GM12873 (cell line): ENCODE results near the gene SCMH1.

ENCODE experiments used
- TF ChIP-seq, protein P1 (sequence below): IDR thresholded peaks from 2 replicates; pipeline ENCODE4 v1.5.1; 2012; ENCODE audit warnings: low read depth, mild to moderate bottlenecking, moderate library complexity, low read length, control low read depth; ENCODE audit not compliant: insufficient read depth; ENCODE audit errors: missing control alignments

Gene SCMH1

DNA sequence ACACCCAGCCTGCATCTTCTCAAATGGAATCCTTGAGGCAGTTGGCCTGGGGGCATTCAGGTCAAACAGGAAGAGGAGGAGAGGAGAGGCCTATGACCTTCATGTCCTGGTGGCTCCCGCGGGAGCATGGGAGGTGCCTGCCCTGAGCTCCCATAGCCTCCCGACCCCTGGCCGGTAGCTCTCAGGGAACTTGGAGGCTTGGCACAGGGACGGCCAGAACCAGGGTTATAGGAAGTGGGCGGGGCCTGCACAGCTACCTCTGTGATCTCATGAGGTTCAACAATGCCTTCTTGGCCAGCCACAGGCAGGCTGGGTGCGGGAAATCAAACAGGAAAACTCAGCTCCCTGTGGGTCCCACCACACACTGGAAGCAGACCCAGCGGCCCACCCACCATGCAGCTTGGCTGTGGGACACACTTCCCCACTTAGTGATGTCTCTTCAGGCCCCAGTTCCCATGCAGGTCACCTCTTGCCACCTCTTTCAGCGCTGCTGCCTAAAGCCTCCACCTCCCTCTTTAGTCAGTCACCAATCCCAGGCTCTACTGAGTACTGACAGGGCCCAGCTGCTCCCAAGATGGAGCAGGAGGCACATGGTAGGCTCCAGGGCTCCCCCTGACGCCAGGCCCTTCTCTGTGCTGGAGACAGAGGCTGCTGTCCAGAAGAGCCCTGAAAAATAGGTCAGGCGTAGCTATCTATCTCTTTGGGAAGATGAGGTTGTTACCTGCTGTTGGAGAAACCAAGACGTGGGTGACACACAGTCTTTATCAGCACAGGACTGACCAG lies 220.4 kb downstream of the SCMH1 start, which contains the start of gene SLFNL1:
Gene SLFNL1 (minus strand): TSS at position 200 of the 783 bp plus-strand sequence. CDS start 1,065 bp downstream, outside the sequence.
- TF ChIP-seq, protein P1, sequence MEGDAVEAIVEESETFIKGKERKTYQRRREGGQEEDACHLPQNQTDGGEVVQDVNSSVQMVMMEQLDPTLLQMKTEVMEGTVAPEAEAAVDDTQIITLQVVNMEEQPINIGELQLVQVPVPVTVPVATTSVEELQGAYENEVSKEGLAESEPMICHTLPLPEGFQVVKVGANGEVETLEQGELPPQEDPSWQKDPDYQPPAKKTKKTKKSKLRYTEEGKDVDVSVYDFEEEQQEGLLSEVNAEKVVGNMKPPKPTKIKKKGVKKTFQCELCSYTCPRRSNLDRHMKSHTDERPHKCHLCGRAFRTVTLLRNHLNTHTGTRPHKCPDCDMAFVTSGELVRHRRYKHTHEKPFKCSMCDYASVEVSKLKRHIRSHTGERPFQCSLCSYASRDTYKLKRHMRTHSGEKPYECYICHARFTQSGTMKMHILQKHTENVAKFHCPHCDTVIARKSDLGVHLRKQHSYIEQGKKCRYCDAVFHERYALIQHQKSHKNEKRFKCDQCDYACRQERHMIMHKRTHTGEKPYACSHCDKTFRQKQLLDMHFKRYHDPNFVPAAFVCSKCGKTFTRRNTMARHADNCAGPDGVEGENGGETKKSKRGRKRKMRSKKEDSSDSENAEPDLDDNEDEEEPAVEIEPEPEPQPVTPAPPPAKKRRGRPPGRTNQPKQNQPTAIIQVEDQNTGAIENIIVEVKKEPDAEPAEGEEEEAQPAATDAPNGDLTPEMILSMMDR, result no peak

DNA sequence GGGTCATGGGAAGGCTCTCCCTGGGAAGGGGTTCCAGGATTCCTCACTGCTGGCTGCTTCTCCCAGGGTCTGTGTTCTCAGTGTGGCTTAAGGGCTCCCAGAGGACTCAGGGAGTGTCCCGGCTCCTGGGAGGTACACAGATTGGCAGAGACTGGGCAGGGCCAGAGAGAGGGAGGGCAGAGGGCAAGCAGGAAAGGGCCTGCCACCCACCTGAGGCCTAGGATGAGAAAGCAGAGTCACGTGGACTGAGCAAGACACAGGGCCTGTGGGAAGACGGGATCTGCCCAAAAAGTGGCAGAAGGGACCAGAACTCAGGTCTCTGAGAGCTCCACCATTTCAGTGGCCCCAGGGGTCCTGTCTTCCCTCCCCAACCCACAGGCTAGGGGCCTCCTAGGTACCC lies 221.5 kb downstream of the SCMH1 start:
- TF ChIP-seq, protein P1, result no peak

DNA sequence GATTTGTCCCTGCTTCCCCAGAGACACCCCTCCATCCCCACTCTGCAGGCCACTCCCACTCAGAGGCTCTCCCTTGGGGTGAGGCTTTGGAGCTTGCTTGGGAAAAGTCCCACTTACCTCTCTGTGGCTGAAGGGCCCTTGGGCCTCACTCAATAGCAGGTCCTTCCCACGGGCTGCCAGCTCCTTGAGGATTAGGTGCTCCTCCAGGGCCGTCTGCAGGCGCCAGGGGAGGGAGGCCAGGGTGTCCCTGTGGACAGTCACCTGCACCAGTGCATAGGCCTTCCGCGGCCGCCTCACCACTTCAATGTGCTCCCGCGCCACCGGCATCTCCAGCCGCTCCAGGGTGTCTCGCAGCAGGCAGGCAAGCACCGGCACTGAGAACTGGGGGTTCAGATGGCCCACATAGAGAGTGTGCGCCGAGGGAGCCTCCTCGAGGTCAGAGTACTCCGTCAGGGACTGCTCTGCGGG lies 222.0 kb downstream of the SCMH1 start:
- TF ChIP-seq, protein P1, result no peak

DNA sequence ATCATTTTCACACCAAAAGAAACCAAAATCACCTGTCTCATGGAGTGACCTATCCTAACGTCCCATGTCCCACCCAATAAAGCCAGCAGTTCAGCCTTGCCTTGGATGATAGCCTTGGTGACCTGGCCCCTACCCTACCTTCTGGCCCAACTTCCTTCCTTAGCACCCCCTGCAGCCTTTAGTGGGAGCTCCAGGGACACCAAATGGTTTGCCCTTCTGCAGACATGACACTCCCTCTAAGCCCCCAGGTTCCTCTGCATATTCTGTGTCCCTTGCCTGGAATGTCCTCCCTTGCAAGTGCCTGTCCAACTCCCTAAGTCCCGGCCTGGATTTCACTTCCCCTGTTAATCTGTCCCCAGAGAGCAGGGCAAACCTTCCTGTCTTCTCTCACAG lies 222.8 kb downstream of the SCMH1 start:
- TF ChIP-seq, protein P1, result no peak

DNA sequence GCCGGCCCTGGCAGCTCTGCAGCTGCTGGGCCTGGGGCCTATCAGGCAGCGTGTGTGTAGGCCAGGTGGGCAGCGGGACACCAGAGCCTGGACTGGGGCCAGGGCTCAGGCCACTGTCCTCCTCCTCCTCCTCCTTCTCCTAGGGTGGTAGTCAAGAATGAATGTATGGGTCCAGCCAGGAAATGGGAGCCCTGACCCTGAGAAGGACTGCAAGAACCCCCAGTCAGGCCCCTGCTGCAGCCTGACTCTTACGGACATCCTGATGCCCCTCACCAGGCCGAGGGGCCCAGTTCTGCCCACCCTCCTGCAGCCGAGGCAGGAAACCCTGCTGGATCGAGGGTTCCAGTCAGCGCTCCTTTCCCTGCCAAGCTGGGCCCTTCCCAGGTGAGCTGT lies 224.1 kb downstream of the SCMH1 start:
- TF ChIP-seq, protein P1, result no peak

DNA sequence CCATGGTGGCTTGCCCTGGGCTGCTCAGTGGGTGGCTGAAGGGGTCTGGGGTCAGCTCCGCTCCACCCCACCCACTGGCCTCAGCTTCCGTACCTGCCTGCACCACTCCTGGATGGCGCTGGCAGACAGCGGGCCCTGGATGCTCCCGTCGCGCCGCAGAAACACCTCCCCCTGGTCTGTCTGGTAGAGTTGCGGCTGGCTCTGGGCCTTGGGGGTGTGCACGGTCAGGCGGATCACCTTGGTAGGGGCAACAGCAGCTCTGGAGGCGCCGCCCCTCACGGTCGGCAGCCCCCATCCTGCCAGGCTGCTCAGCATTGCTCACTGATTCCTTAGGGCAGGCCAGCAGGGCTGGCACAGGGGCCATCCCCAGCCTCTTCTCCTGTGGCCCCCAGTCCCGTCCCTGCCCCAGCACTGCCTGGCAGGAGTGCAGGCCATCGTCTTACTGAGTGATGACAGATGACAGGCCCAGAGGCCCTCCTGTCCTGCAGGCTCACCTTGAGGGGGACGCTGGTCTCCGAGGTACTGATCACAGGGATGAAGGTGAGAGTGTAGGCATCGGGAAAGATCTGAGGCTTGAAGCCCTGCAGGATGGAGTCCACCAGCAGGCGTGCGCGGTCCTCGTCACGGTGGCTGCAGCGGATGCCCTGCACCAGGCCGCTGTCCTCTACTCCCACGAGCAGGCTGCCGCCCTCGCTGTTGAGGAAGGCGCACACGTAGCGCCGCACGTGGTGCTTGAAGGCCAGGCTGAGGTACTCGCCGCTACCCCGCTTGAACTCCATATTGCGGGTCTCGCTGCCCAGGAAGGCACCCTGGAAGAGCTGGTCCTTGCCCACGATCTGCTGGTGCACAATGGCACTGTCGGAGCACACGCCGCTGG lies 224.7 kb downstream of the SCMH1 start:
- TF ChIP-seq, protein P1, result no peak

DNA sequence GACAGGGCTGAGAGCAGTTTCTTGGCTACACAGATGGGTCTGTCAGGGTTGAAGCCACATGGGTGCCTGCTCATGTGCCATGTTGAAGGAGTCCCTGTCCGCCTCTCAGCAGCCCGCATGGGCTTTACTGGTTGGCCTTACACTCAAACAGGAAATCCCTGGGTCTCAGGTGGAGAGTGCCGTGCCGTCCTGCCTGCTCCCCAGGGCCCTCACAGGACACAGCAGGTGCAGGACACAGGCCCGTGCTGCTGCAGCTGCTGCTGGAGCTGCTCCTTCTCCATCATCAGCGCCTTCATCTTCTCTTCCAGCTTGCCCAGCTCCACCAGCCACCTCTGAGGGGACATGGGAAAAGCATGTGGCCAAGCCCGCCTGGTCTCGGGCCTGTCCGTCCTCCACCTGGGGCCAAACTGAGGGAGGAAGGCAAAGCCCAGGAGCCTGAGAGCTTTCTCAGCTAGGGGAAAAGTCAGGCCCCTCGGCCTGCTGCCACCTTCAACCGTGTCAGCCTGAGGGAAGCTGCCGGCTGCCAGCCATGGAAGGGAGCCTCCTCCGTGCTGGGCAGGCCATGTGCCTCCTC lies 226.1 kb downstream of the SCMH1 start:
- TF ChIP-seq, protein P1, result no peak
